Measurements from ENCODE around the gene LAMB2.

DNA sequence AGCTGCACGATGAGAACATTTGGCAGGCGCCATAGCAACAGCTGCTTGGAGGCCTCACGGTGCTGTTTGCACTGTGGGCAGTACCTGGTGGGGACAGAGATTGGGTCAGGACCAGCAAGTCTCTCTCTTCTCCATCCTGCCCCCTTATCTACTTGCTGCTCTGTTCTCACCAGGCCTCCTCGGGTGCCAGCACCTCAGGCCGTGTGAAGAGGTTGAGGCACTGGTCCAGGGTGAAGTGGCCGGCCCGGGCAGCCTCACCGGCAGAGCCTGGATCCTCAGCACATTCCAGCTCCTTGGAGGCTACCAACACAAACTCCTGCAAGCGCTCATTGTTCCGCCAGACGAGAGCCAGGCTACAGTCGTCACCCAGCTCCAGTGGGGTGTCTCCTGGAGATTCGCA, 22.1 kb downstream of the LAMB2 start:
- no peak for TF ChIP-seq CEBPB (IDR thresholded peaks at IDR 0.05; ENCODE audit: low read depth, low read length)
- TF ChIP-seq RFX5 (IDR thresholded peaks at IDR 0.05; ENCODE audit: borderline replicate concordance, low read depth, low read length) = no peak
- TF ChIP-seq NANOG (IDR thresholded peaks at IDR 0.05; ENCODE audit: insufficient read depth, low read depth, low read length, poor library complexity, severe bottlenecking) = no peak
- no peak for TF ChIP-seq CBX5 (IDR thresholded peaks at IDR 0.05; ENCODE audit: low read depth, low read length)
- TF ChIP-seq, protein P1, sequence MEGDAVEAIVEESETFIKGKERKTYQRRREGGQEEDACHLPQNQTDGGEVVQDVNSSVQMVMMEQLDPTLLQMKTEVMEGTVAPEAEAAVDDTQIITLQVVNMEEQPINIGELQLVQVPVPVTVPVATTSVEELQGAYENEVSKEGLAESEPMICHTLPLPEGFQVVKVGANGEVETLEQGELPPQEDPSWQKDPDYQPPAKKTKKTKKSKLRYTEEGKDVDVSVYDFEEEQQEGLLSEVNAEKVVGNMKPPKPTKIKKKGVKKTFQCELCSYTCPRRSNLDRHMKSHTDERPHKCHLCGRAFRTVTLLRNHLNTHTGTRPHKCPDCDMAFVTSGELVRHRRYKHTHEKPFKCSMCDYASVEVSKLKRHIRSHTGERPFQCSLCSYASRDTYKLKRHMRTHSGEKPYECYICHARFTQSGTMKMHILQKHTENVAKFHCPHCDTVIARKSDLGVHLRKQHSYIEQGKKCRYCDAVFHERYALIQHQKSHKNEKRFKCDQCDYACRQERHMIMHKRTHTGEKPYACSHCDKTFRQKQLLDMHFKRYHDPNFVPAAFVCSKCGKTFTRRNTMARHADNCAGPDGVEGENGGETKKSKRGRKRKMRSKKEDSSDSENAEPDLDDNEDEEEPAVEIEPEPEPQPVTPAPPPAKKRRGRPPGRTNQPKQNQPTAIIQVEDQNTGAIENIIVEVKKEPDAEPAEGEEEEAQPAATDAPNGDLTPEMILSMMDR (IDR thresholded peaks at IDR 0.05; ENCODE audit: control extremely low read depth in 1 of 3, insufficient read depth in 1 of 3, low read depth in 1 of 3, low read length in 3 of 3) = no peak
